GM19035 (cell line): ENCODE results near the gene INPP5E.
"Not testable (repeated sequence)": the region's sequence is repeated elsewhere in the genome, so short reads cannot be mapped to it uniquely, and the experiment has no call there.

Experiments
- ATAC-seq: cut with Tn5 transposase; IDR thresholded peaks from one replicate; pipeline ENCODE4 v1.9.1; 2021; ENCODE audit not compliant: unreplicated experiment

Gene INPP5E

DNA sequence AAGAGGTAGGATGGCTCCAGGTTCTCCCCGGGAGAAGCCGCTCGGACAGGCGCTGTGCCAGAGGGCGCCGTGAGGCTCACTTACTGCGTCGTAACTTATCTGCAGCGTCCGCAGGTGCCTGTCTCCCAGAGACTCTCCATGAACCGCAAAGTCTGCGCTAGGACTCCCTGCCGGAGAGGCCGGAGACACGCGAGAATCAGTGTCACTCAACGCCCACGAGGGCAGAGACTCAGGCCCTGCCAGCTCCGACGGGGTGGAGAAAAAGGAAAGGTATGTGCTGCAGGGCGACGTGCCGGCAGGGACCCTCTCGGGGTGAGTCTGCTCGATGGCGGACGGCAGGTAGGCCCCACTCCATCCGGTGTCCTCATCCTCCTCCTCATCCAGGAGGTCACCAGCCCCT, 32.6 kb downstream of the INPP5E start:
- not testable (repeated sequence) for ATAC-seq

DNA sequence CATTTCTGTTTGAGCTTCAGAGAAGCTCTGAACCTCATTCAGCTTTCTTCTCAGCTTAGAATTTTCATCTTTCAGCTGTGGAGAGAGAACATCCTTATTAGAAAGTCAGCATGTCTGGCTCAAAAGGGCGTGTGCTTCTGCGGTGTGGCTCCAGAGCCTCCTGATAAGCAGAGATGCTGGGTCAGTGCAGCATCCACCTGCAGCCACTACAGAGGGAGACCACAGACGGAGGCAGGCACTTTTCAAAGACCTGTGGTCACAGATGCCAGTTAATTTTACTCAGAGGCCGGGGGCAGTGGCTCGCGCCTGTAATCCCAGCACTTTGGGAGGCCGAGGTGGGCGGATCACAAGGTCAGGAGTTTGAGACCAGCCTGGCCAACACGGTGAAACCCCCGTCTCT, 33.7 kb downstream of the INPP5E start:
- ATAC-seq = not testable (repeated sequence)

DNA sequence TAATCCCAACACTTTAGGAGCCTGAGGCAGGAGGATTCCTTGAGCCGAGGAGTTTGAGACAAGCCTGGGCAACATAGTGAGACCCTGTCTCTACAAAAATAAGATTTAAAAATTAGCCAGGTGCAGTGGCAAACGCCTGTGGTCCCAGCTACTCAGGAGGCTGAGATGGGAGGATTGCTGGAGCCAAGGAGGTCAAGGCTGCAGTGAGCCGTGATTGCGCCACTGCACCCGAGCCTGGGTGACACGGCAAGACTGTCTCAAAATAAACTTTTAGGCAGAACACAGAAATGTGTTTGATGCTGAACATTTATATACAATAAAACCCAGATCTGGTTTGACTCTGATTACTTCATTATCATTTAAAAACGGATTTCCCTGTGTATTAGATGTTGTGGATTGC, 34.2 kb downstream of the INPP5E start:
- ATAC-seq = no peak

DNA sequence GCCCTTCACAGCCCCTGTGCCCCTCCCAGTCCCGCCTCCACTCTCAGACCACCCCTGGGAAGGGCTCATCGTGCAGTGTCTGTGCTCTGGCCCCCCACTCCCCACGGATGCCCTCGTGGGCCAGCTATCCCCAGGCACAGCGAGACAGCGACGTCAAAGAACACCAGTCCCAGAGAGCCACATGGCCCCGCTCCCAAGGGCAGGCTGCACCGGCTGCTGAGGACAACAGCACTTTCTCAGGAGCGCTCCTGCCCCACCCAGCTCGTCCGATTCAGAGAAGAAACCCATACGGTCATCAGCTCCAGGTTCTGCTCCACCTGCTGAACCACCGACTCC, 34.9 kb downstream of the INPP5E start:
- ATAC-seq = no peak

DNA sequence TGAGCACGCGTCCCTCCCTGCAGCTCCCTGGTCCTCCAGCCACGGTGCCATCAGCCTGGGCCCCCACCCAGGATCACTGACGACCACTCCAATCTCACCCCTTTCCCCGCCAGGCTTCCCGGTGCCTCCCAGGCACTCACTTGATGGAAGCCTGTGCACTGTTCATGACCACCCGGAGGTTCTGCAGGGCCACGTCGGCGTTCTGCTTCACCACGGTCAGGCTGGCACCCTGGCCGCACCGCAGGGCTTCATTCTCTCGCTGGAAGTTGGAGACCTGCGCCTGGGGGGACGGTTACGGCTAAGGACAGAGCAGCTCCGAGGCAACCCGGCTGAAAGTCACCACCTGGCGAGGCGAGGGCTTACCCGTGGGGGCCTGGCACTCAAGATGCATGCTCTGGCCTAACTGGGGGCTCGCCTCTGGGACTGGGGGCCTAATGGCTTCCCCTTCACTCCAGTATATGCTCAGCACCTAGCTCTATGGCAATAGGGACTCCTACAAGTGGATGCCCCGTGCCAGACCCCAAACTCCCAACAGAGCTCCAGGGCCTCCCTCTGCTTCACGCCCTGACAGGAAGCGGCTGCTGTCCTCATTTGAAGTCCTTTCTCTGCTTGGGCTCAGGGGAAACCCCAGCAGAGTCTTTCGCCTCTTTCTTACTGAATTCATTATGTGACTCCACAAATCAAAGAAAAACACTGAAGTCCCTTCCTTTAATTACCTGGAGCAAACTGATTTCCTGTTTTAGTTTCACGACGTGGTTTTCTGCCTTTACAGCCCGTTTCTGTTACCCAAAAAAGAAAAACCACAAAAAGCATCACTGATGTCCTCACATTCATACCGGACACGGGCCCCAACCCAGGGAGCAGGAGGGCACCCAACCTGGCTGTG, 35.5 kb downstream of the INPP5E start:
- ATAC-seq = no peak

DNA sequence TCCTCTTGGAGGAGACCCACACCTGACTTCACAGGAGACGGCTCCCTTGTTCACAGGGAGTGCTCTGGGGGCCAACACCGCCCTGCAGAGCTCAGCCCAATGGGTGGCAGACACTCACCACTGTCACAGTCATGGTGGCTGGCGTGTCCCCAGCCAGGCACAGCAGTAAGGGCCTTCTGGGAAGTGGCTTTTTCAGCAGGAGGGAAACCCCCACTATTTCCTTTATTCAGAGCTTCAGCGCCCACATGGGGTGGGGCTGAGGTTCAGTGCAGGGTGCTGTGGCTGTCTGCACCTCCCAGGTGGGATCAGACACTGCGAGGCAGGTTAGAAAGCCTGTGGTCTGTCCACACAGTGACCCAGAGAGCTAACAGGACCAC, 36.1 kb downstream of the INPP5E start:
- no peak for ATAC-seq

DNA sequence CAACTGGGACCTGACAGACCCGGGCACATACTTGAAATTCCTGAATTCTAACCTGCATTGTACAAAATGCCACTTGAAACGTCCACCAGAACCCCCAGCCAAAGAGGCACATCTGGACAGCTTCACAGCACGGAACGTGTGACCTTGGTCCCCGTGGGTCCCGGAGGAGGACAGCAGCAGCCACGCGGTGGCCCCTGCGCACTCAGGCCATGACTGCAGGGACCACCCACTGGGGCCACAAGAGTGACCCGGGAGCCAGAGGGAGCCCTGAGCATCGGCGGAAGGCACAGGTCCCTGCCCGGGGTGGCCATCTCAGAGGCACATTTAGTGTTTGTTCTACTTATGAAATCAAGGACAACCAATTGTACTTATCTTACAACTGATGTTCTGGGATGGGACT, 37.6 kb downstream of the INPP5E start:
- ATAC-seq = no peak

DNA sequence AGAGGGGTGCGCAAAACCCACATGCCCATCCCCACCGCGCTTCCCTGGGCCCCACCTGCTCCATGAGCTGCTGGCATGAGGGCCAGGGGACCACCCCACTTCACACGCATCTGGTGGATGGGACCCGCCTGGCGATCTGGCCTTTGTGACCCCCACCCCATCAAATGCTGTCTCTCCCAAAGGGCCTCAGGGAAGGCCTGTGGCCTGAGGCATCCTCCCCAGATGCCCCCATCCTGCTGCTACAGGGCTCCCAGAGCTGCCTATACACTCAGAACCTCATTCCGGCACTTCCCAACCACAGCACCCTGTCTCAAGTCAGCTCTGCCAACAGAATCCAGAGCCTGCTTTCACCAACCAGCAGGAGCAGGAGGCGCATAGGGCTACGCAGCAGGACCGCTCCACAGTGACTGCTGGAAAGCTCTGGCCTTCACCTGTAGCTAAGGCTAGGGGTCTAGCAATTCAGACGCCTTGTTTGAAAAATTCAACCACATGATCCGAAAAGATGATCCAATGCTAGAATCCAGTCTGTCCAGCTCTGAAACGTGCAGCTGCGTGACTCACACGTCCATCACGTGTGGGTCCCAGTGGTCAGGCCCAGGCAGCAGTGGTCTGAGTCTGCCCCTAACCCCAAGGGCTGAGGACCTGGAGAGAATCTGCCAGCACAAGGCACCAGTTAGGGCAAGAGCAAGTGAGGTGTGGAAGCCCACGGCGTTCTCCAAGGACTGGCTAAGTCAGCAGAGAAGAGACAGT, 38.3 kb downstream of the INPP5E start:
- ATAC-seq = no peak

DNA sequence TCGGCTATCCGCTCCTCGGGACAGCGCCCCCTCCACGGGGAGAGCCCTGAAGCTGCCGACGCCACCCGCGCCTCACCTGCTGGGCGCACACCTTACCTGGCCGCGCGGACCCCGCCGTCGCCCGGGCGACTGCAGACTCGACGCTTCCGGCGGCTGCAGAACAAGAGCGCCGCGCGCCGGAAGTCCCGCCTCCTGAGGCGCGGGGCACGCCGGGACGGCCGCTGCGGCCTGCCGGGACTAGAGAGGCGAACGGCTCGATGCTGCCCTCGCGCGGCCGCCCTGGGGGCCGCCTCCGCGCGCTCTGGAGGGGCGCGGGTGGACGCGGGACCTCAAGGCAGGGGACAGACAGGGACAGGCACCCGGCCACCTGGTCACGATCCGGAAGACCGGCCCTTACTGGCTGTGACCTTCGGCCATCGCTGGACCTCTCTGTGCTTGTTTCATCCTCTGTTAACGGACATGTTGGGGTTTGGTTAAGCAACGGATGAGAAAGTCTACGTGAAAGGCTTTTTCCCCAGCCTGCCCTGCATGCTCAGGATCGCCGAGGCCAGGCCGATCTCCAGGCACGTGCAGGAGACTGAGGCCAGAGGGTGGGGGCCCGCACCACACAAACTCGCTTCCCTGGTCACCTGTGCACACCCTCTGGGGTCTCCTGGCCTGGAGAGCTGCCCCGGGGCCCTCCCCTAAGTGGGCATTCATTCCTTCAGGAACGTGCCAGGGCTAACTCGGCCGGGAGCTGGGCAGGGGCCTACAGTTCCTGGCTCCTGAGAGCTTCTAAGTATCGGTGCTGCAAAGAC, 39.4 kb downstream of the INPP5E start, which contains the start of gene SNAPC4:
TSS of gene SNAPC4 (minus strand) at position 133 of the 797 bp plus-strand sequence. CDS start 1,742 bp downstream, outside the sequence.
- ATAC-seq = peak; percentile 68

DNA sequence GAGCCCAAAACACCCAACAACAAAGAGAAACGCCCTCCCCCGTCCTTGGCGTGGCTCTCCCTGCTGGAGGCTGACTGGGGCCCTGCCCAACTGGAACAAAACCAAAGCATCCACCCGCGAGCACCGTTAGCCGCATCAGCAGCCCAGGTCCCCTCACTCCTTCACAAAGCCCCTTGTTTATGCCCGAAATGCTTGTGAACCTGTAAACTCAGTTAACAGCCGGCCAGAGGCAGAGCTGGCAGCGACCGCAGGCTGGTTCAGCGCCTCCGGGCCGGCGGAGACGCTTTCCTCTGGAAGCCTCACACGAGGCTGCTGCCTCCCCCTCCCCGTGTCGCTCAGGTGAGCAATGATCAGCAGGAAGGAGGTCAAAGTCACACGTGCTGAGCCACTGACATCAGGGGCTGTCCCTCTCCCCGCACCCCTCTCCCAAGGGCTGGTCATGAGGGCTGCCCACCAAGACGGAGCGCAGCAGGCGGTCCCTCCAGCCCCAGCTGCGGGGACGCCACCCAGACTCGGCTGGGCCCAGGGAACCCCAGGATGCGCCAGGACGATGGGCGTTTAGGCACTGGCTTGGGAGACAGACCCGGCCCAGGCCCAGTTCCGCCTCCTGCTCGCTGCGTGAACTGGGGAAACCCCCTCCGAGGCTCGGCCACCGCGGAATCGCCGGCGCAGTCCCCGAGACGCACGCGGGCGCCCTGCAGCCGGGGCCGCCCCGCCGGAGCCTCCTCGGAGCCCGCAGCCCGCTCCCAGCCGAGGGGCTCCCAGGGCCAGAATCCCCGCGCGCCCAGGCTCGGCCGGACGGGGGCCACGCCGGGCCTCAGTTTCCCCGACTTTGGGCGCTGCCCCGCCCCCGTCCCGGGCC, 40.2 kb downstream of the INPP5E start:
- peak; percentile 37 for ATAC-seq

DNA sequence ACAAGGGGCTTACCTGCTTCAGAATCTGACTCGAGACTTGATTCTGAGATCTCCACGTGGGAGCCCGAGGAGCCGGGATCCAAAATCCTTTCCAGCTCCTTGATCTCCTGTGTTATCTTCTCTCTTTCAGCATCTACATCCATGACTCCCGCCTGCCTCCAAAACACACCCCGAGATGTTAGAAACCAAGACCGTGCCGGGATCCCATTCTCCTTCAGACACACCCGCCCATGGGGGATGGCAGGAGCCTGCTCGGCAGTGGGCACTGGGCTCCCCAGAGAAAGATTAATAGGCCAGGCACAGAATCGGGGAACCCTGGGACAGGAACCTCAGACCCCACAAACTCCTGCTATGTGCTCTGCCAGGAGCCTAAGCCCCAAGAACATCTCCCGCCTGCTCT, 41.4 kb downstream of the INPP5E start:
- ATAC-seq = no peak

DNA sequence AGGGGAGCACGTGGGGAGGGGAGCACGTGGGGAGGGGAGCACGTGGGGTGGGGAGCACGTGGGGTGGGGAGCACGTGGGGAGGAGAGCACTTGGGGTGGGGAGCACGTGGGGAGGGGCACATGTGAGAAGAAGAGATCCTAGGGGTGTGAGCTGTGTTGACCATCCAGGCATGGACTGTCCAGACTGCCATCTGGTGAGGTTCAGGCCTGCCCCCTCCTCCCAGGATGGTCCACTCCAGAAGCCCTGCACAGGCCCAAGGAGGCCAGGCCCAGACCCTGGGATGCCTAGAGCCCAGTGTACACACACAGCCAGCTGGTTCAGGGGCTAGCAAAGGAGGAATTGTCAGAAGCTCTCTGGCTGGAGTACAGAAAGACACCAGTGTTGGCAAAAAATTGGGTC, 42.0 kb downstream of the INPP5E start:
- ATAC-seq = no peak

DNA sequence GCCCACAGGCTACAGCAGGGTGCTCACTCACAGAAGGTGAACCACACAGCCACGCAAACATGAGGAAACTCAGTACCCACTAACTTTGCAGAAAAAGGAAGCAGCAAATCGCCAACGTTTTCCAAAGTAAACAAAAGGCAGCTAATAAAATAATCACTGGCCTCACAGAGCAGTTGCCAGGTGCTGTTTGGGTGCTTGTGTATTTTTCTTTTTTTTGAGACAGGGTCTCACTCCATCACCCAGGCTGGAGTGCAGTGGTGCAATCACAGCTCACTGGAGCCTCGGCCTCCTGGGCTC, 43.5 kb downstream of the INPP5E start:
- no peak for ATAC-seq

DNA sequence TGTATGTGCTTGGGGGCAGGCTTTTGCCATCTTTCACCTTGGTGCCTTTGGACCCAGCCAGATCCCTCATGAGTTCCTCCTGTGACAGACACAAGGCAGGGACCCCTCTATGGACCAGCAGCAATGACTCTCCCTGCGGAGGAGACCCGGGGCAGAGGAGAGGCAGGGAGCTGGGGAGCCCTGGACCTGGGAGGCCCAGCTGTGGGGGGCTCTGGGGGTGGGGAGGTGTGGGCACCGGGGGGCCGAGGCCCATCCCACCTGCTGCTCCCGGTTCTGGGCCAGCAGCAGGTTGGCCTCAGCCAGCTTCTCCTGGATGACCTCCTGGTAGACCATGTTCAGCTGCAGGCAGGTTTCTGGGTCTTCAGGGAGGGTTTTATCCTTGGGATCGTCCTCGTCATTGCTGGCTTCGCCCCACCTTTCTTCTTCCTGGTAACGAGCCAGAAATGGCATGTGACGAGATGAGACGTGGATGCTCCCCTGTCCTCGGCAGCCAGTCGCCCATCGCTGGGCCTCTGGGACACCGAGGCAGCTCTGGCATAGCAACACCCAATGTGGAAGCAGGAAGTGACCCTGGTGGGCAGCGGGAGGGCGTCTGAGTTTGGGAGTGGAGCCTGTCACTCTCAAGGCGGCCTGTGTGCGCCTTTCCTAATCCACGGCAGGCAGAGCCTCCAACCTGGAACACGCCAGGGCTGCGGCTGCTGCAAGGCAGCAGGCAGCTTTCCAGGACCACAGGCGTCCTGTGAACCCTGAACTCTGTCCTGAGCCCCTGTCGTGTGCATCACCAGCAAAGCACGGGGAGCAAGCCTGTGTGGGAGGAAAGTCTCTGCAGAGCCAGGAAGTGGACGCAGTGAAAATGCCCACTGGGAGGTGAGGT, 44.1 kb downstream of the INPP5E start:
- no peak for ATAC-seq

DNA sequence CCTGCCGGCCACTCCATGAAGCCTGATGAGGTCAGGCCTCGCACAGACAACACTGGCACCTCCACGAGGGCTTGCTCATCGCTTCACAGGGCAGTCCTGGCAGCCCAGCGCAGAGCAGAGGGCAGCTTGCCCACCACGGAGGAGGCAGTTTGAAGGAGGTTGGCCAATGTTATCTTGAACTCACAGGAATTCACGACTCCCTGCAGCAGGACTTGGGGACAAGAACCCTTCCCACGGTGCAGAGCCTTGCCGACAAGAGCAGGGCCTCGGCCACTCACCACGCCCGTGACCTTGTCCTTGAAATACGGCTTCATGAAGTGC, 44.7 kb downstream of the INPP5E start:
- no peak for ATAC-seq

DNA sequence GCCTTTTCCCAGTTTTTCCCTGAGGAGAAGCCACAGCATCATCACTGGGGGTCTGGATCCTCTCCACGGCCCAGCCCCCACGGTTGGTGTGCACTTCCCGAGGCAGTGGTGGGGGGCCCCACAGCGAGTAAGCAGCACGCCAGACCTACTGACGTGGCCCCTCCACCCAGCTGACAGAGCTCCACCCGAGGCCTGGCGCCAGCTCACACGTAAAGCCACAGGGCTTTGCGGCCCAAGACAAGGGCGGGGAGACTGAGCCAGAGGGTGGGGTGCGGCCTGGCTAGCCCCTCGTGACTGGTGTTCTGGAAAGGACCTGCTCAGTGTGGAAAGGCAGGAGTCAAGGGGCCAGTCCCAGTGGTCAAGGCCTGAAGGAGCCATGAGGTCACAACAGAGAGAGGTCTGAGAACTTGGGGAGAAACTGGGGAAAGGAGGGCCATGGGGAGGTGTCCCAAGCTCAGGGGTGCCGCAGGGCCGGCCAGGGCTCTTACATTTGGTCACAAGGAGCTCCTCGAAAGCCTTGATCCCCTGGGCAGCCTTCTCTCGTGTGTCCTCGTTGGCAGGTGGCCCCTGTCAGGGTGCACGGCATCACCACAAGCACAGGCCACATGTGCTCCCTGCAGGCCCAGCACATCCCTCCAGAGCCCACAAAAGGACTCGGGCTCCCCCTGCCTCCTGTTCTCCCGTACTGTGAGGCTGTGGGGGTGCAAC, 45.2 kb downstream of the INPP5E start:
- no peak for ATAC-seq

DNA sequence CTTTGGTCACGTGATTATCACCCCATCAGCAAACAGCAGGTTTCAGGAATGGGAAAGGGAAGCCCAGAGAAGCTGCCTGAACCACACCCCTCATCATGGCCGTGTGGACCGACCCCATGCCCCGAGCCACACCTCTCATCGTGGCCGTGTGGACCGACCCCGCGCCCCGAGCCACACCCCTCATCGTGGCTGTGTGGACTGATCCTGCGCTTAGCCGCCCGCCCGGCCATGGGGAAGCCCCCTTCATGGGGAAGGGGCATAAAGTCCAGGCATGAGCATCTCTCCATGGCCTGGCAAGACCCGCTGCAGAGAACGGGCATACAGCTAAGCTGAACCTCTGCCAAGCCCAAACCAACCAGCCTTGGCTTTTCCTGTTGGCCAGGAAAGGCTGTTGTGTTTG, 46.1 kb downstream of the INPP5E start:
- no peak for ATAC-seq

DNA sequence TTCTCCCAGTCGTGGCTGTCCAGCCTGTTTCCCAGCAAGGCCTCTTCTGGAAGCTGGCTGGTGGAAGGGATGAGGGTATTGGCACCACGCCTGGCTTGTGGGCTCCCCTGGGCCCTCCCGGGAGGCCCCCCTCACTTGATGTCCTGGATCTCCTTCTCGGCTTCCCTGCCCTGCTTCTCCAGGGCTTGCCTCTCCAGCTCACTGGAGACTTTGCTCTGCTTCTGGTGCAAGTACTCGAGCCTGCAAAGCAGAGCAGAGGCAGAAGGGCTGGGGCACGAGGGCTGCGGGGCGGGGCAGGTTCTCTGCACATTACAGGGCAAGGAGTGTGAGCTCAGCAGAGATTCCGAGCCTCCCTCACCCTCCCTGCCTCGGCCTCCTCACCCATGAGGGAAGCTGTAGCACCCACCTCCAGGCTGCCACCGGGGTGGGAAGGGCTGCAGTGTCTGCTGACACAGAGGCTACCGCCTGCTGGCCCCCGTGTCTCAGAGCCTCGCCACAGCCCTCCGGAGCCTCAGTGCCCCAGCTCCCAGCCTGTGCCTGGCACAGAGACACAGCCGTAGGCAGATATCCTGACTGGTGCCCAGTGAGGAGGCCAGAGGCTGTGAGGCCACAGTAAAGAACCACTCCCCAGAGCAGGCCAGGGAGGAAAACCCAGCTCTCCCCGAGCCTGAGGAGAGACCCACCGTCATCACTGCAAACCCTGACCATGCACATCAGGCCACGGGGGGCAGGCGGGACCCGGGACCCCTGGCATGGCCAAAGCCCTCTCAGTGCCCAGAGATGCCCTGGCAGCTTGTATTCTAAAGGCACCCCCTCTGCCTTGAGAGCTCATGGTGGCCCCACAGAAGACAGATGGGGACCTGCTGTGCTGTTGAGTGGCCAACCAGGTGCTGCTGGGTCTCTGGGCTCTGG, 46.9 kb downstream of the INPP5E start:
- ATAC-seq = no peak
